HEK293 (cell line): ENCODE data around the gene KIAA0232.

Source experiments
- CTCF ChIA-PET: fragments of 350-600 bp; formaldehyde crosslinking; extraction: SDS; loops from one replicate; lab custom pipeline; 2021; ENCODE audit warnings: antibody characterized with exemption; lab: Yijun Ruan, JAX
- POLR2A ChIA-PET: fragments of 300-600 bp; formaldehyde crosslinking; extraction: SDS; loops from one replicate; lab custom pipeline; 2020; ENCODE audit warnings: antibody characterized with exemption, inconsistent platforms; lab: Yijun Ruan, JAX
- H3K27ac ChIP-seq: fragments of 200-500 bp; sonication (Bioruptor generic); 2 replicates; pipeline ENCODE4 v1.5.1; 2014; ENCODE audit warnings: low read depth, low read length, control low read depth, inconsistent platforms; ENCODE audit errors: extremely low read depth
- H3K36me3 ChIP-seq, 2 experiments: fragments of 200-500 bp in 1 of 2; sonication (Bioruptor generic) in 1 of 2; 1 replicate in 1 of 2; 2 replicates in 1 of 2; pipeline ENCODE4 v1.5.1; 2014 to 2017; ENCODE audit warnings: inconsistent platforms in 2 of 2, low read length in 2 of 2; ENCODE audit not compliant: control insufficient read depth in 2 of 2, insufficient read depth in 1 of 2
- H3K4me1 ChIP-seq: fragments of 200-500 bp; sonication (Bioruptor generic); 2 replicates; pipeline ENCODE4 v1.5.1; 2014; ENCODE audit warnings: mild to moderate bottlenecking, low read length, inconsistent platforms; ENCODE audit not compliant: control insufficient read depth, insufficient read depth
- H3K4me3 ChIP-seq: 2 replicates; pipeline ENCODE4 v1.5.1; 2011; ENCODE audit warnings: low read depth, mild to moderate bottlenecking, control low read depth, low read length, moderate library complexity
- H3K9me3 ChIP-seq: fragments of 200-500 bp; sonication (Bioruptor generic); 2 replicates; pipeline ENCODE4 v1.5.1; 2014; ENCODE audit warnings: low read depth, low read length, inconsistent platforms; ENCODE audit not compliant: control insufficient read depth, insufficient read depth
- EGR2 ChIP-seq: fragments of 450-650 bp; formaldehyde crosslinking; IDR thresholded peaks from 2 replicates; pipeline ENCODE4 v1.5.1; 2016; ENCODE audit warnings: low read depth, missing biosample characterization, missing genetic modification characterization
- OVOL3 ChIP-seq: fragments of 450-650 bp; formaldehyde crosslinking; IDR thresholded peaks from 2 replicates; pipeline ENCODE4 v1.5.1; 2016; ENCODE audit warnings: missing biosample characterization, missing genetic modification characterization
- SP2 ChIP-seq: fragments of 450-650 bp; formaldehyde crosslinking; IDR thresholded peaks from 2 replicates; pipeline ENCODE4 v1.5.1; 2016; ENCODE audit warnings: missing biosample characterization, missing genetic modification characterization
- TCF7L2 ChIP-seq: IDR thresholded peaks from 2 replicates; pipeline ENCODE4 v1.6.1; 2011; ENCODE audit warnings: low read depth, mild to moderate bottlenecking, inconsistent platforms, low read length, moderate library complexity, borderline replicate concordance
- ZFHX2 ChIP-seq: fragments of 450-650 bp; formaldehyde crosslinking; conservative IDR thresholded peaks from 2 replicates; pipeline ENCODE4 v1.5.1; 2016; ENCODE audit warnings: missing biosample characterization, missing genetic modification characterization
- ZNF223 ChIP-seq: fragments of 450-650 bp; formaldehyde crosslinking; IDR thresholded peaks from 2 replicates; pipeline ENCODE4 v1.5.1; 2016; ENCODE audit warnings: missing biosample characterization, missing genetic modification characterization
- ZNF274 ChIP-seq, 2 experiments: fragments of 200-500 bp in 1 of 2; fragments of 450-650 bp in 1 of 2; sonication (Bioruptor generic) in 1 of 2; formaldehyde crosslinking in 1 of 2; IDR thresholded peaks; 2 replicates each; pipeline versions ENCODE4 v1.5.1 to v1.6.1; 2014 to 2016; ENCODE audit warnings: borderline replicate concordance in 1 of 2, inconsistent platforms in 1 of 2, low read length in 1 of 2, missing biosample characterization in 1 of 2, missing genetic modification characterization in 1 of 2
- ZNF335 ChIP-seq: fragments of 450-650 bp; formaldehyde crosslinking; conservative IDR thresholded peaks from 2 replicates; pipeline ENCODE4 v1.5.1; 2016; ENCODE audit warnings: missing biosample characterization, missing genetic modification characterization
- ZNF341 ChIP-seq: fragments of 450-650 bp; formaldehyde crosslinking; IDR thresholded peaks from 2 replicates; pipeline ENCODE4; 2016; ENCODE audit warnings: low read depth, missing biosample characterization, missing genetic modification characterization
- ZNF37A ChIP-seq: fragments of 450-650 bp; IDR thresholded peaks from 2 replicates; pipeline ENCODE4 v1.5.1; 2018; ENCODE audit warnings: missing biosample characterization, missing genetic modification characterization
- ZNF48 ChIP-seq: fragments of 450-650 bp; formaldehyde crosslinking; IDR thresholded peaks from 2 replicates; pipeline ENCODE4 v1.5.1; 2016; ENCODE audit warnings: missing biosample characterization, missing genetic modification characterization
- ZNF510 ChIP-seq: fragments of 450-650 bp; formaldehyde crosslinking; IDR thresholded peaks from 2 replicates; pipeline ENCODE4 v1.5.1; 2018; ENCODE audit warnings: mild to moderate bottlenecking, missing genetic modification characterization, missing biosample characterization; ENCODE audit not compliant: insufficient replicate concordance
- ZNF561 ChIP-seq: fragments of 450-650 bp; IDR thresholded peaks from 2 replicates; pipeline ENCODE4 v1.5.1; 2018; ENCODE audit warnings: missing biosample characterization, missing genetic modification characterization, borderline replicate concordance
- ZNF707 ChIP-seq: fragments of 450-650 bp; formaldehyde crosslinking; IDR thresholded peaks from 2 replicates; pipeline ENCODE4 v1.5.1; 2016; ENCODE audit warnings: missing biosample characterization, missing genetic modification characterization
- TF ChIP-seq, protein P1 (sequence below): fragments of 450-650 bp; formaldehyde crosslinking; IDR thresholded peaks from 2 replicates; pipeline ENCODE4 v1.5.1; 2016; ENCODE audit warnings: missing biosample characterization, missing genetic modification characterization
- TF ChIP-seq, protein P2 (sequence below): fragments of 450-650 bp; formaldehyde crosslinking; IDR thresholded peaks from 2 replicates; pipeline ENCODE4 v1.5.1; 2016; ENCODE audit warnings: missing biosample characterization, missing genetic modification characterization
- TF ChIP-seq, protein P3 (sequence below): fragments of 450-650 bp; formaldehyde crosslinking; IDR thresholded peaks from 2 replicates; pipeline ENCODE4 v1.5.1; 2016; ENCODE audit warnings: missing biosample characterization, missing genetic modification characterization, borderline replicate concordance
- TF ChIP-seq, protein P4 (sequence below): fragments of 450-650 bp; formaldehyde crosslinking; conservative IDR thresholded peaks from 2 replicates; pipeline ENCODE4 v1.5.1; 2016; ENCODE audit warnings: low read depth, missing biosample characterization, missing genetic modification characterization
- TF ChIP-seq, protein P5 (sequence below): fragments of 450-650 bp; formaldehyde crosslinking; IDR thresholded peaks from 2 replicates; pipeline ENCODE4 v1.5.1; 2016; ENCODE audit warnings: missing biosample characterization, missing genetic modification characterization

KIAA0232 gene

DNA sequence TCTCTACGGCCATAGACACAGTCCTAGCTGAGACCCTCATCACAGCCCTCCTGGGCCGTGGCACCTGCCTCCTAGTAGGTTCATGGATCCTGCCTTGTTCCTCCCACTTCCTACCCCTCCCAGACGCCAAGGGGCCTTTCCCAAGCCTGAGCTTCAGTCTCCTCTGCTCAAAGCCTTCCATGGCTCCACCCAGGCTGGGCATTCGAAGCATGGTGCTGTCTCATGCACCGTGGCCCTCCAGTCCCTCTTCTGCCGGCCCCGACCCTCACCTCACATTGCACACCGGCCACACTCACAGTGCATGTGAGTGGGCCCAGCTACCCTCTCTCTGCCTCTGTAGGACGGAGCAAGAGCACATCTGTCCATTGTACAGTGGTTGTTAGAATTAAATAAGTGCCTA lies 21.7 kb upstream of the KIAA0232 start:
- CTCF ChIA-PET = interaction anchor here (0.9 kb wide), 1 partner anchor 105 kb away, joined by 3 read pairs; no protein-coding TSS in a partner anchor
- POLR2A ChIA-PET = interaction anchor here (0.6 kb wide), 1 partner anchor 43 kb away, joined by 3 read pairs; no protein-coding TSS in a partner anchor

DNA sequence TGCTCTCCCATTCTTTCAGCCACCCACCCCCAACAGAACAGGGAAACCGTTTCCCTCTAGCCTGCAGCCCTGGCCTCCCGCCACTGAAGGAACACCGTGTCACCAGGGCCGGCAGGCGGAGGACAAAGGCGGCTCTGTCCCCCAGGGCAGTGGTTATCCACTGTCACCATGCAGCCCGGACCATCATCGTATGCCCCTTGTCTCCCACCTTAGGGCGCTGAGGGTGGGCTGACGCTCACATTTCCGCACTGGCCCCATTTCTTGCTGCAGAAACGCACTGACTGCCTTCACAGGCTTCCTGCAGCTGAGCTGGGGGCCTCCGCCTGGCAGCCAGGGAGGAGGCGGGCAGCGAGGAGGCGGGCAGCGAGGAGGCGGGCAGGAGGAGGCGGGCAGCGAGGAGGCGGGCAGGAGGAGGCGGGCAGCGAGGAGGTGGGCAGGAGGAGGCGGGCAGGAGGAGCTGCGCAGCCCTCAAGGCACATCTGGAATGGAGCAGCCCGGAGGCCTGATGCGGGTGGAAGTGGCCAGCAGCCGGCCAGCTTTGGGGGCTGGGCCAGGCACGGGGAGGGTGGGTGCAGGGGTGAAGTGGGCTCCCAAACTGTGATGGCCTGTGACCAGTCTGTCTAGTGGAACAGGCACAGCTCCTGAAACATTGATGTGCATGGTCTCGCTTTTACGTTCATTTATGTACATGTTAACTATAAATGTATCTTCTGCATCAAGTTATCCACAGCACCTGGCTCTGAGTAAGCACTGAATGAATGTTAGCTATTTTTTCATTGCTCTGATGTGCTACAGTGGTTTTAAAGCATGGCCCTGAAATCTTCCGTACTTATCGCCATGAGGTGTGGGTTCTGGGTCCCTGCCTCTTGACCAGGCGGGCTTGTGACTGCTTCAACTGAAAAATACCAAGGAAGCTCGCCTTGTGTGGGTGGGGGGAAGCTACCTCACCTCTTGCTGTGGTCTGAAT lies 20.6 kb upstream of the KIAA0232 start:
- Histone ChIP-seq H3K4me3 (no peak overlapping the region), H3K9me3 (no peaks in the 10 kb centered on the region), H3K36me3 (no peaks in the 10 kb centered on the region), H3K4me1 (no peaks in the 10 kb centered on the region), H3K27ac (no peak overlapping the region)
- POLR2A ChIA-PET = no interaction called here
- CTCF ChIA-PET = interaction anchor here (0.7 to 1.3 kb wide), 2 partner anchors 112 to 234 kb away, joined by 3 to 4 read pairs; no protein-coding TSS in a partner anchor
- TF ChIP-seq ZNF48 = no peak
- no peak for TF ChIP-seq ZNF561 (tag by site-specific recombination)
- TF ChIP-seq ZNF341 (tag by site-specific recombination) = no peak
- TF ChIP-seq ZNF707 (tag by site-specific recombination) = no peak
- 0 out of 2 replicates have a peak, but pooled peaks have one; percentile 16 for TF ChIP-seq SP2 (tag by site-specific recombination)
- TF ChIP-seq ZNF510 (tag by site-specific recombination) = no peak
- TF ChIP-seq ZNF335 (tag by site-specific recombination) = no peak
- no peak for TF ChIP-seq OVOL3 (tag by site-specific recombination)
- peak; percentile 87 for TF ChIP-seq ZFHX2
- TF ChIP-seq, protein P1, sequence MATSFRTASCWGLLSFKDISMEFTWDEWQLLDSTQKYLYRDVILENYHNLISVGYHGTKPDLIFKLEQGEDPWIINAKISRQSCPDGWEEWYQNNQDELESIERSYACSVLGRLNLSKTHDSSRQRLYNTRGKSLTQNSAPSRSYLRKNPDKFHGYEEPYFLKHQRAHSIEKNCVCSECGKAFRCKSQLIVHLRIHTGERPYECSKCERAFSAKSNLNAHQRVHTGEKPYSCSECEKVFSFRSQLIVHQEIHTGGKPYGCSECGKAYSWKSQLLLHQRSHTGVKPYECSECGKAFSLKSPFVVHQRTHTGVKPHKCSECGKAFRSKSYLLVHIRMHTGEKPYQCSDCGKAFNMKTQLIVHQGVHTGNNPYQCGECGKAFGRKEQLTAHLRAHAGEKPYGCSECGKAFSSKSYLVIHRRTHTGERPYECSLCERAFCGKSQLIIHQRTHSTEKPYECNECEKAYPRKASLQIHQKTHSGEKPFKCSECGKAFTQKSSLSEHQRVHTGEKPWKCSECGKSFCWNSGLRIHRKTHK (tag by site-specific recombination) = no peak
- TF ChIP-seq, protein P2, sequence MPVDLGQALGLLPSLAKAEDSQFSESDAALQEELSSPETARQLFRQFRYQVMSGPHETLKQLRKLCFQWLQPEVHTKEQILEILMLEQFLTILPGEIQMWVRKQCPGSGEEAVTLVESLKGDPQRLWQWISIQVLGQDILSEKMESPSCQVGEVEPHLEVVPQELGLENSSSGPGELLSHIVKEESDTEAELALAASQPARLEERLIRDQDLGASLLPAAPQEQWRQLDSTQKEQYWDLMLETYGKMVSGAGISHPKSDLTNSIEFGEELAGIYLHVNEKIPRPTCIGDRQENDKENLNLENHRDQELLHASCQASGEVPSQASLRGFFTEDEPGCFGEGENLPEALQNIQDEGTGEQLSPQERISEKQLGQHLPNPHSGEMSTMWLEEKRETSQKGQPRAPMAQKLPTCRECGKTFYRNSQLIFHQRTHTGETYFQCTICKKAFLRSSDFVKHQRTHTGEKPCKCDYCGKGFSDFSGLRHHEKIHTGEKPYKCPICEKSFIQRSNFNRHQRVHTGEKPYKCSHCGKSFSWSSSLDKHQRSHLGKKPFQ = no peak
- no peak for TF ChIP-seq ZNF274 (IDR thresholded peaks at IDR 0.05; ENCODE audit: low read length)
- no peak for TF ChIP-seq ZNF274 (tag by site-specific recombination; IDR thresholded peaks at IDR 0.05; ENCODE audit: borderline replicate concordance)
- peak; percentile 86 for TF ChIP-seq EGR2 (tag by site-specific recombination)
- TF ChIP-seq, protein P3, sequence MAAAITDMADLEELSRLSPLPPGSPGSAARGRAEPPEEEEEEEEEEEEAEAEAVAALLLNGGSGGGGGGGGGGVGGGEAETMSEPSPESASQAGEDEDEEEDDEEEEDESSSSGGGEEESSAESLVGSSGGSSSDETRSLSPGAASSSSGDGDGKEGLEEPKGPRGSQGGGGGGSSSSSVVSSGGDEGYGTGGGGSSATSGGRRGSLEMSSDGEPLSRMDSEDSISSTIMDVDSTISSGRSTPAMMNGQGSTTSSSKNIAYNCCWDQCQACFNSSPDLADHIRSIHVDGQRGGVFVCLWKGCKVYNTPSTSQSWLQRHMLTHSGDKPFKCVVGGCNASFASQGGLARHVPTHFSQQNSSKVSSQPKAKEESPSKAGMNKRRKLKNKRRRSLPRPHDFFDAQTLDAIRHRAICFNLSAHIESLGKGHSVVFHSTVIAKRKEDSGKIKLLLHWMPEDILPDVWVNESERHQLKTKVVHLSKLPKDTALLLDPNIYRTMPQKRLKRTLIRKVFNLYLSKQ (tag by site-specific recombination) = no peak

More for the DNA sequence above, 21.7 kb upstream of the KIAA0232 start:
- H3K36me3 ChIP-seq = no peaks in the 10 kb centered on the region
- no peaks in the 10 kb centered on the region for H3K4me1 ChIP-seq
- H3K9me3 ChIP-seq = no peaks in the 10 kb centered on the region
- TF ChIP-seq, protein P4, sequence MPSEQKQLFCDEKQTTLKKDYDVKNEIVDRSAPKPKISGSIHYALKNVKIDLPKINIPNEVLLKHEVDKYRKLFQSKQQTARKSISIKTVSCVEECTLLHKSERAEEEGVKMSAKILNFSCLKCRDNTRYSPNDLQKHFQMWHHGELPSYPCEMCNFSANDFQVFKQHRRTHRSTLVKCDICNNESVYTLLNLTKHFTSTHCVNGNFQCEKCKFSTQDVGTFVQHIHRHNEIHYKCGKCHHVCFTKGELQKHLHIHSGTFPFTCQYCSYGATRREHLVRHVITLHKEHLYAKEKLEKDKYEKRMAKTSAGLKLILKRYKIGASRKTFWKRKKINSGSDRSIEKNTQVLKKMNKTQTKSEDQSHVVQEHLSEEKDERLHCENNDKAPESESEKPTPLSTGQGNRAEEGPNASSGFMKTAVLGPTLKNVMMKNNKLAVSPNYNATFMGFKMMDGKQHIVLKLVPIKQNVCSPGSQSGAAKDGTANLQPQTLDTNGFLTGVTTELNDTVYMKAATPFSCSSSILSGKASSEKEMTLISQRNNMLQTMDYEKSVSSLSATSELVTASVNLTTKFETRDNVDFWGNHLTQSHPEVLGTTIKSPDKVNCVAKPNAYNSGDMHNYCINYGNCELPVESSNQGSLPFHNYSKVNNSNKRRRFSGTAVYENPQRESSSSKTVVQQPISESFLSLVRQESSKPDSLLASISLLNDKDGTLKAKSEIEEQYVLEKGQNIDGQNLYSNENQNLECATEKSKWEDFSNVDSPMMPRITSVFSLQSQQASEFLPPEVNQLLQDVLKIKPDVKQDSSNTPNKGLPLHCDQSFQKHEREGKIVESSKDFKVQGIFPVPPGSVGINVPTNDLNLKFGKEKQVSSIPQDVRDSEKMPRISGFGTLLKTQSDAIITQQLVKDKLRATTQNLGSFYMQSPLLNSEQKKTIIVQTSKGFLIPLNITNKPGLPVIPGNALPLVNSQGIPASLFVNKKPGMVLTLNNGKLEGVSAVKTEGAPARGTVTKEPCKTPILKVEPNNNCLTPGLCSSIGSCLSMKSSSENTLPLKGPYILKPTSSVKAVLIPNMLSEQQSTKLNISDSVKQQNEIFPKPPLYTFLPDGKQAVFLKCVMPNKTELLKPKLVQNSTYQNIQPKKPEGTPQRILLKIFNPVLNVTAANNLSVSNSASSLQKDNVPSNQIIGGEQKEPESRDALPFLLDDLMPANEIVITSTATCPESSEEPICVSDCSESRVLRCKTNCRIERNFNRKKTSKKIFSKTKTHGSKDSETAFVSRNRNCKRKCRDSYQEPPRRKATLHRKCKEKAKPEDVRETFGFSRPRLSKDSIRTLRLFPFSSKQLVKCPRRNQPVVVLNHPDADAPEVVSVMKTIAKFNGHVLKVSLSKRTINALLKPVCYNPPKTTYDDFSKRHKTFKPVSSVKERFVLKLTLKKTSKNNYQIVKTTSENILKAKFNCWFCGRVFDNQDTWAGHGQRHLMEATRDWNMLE (tag by site-specific recombination) = no peak
- TF ChIP-seq, protein P5, sequence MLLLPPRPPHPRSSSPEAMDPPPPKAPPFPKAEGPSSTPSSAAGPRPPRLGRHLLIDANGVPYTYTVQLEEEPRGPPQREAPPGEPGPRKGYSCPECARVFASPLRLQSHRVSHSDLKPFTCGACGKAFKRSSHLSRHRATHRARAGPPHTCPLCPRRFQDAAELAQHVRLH (tag by site-specific recombination) = no peak
- no peak for TF ChIP-seq TCF7L2
- TF ChIP-seq ZNF223 (tag by site-specific recombination) = no peak
- TF ChIP-seq ZNF37A = no peak
- H3K27ac ChIP-seq = no peak overlapping the region
- no peak overlapping the region for H3K4me3 ChIP-seq
